Erythroblast (primary cell): ENCODE measurements around the gene TRIM9.

Experiments
- GATA1 ChIP-seq: IDR thresholded peaks from 2 replicates; pipeline ENCODE4 v1.6.1; 2011; ENCODE audit warnings: low read depth, mild to moderate bottlenecking, control low read depth, low read length, moderate library complexity
- POLR2A ChIP-seq: IDR thresholded peaks from 2 replicates; pipeline ENCODE4 v1.6.1; 2011; ENCODE audit warnings: mild to moderate bottlenecking, low read length

GRCh38 chr14:51081712-51082111 lies 13.2 kb downstream of the TRIM9 start:
- TF ChIP-seq POLR2A, result no peak
- TF ChIP-seq GATA1, result no peak
